HepG2 (cell line): ENCODE results near the gene LIPC. TPM values are rescaled to one million over a fixed set of nuclear protein-coding genes. Genes with fewer than 3 reads are reported as not detected.
A peak's percentile ranks its signal among the peaks of the same experiment; 100 is the strongest.

Source experiments
- AHR ChIP-seq: IDR thresholded peaks from 2 replicates; pipeline ENCODE4 v1.6.1; 2018; ENCODE audit warnings: missing genetic modification reagents, missing compliant biosample characterization
- ARID3A ChIP-seq: IDR thresholded peaks from 2 replicates; pipeline ENCODE4 v1.6.1; 2012; ENCODE audit warnings: low read depth, low read length, improper control_type of control experiment
- CEBPZ ChIP-seq: IDR thresholded peaks from 2 replicates; pipeline ENCODE4 v1.6.1; 2012; ENCODE audit warnings: low read length, improper control_type of control experiment
- FOXA1 ChIP-seq, 2 experiments: fragments of 450-650 bp in 1 of 2; sonication (generic) in 1 of 2; formaldehyde crosslinking in 1 of 2; IDR thresholded peaks; 2 replicates each; pipeline versions ENCODE4 v1.4.0 to v1.6.1; 2016 to 2020; ENCODE audit warnings: missing genetic modification reagents in 1 of 2
- HDAC1 ChIP-seq: sonication (generic); formaldehyde crosslinking; IDR thresholded peaks from 2 replicates; pipeline ENCODE4 v1.5.1; 2020; ENCODE audit warnings: mild to moderate bottlenecking, missing genetic modification reagents
- KAT2B ChIP-seq: fragments of 150-350 bp; IDR thresholded peaks from 2 replicates; pipeline ENCODE4 v1.6.1; 2014; ENCODE audit warnings: low read depth, low read length, borderline replicate concordance
- KDM6A ChIP-seq: IDR thresholded peaks from 2 replicates; pipeline ENCODE4 v1.6.1; 2016; ENCODE audit warnings: low read depth
- KLF13 ChIP-seq: sonication (generic); formaldehyde crosslinking; IDR thresholded peaks from 2 replicates; pipeline ENCODE4 v1.4.0; 2020; ENCODE audit warnings: mild to moderate bottlenecking, missing genetic modification reagents
- MTERF4 ChIP-seq: sonication (generic); formaldehyde crosslinking; IDR thresholded peaks from 2 replicates; pipeline ENCODE4 v1.8.0; 2023; ENCODE audit warnings: mild to moderate bottlenecking, missing genetic modification reagents
- RCOR2 ChIP-seq: IDR thresholded peaks from 2 replicates; pipeline ENCODE4 v1.6.1; 2016; ENCODE audit warnings: missing biosample characterization, missing genetic modification reagents
- SIX1 ChIP-seq: sonication (generic); formaldehyde crosslinking; IDR thresholded peaks from 2 replicates; pipeline ENCODE4 v1.4.0; 2020; ENCODE audit warnings: missing genetic modification reagents, borderline replicate concordance
- SNRNP70 ChIP-seq: fragments of 200-400 bp; formaldehyde crosslinking; IDR thresholded peaks from 2 replicates; pipeline ENCODE4 v1.6.1; 2017; ENCODE audit warnings: mild to moderate bottlenecking, low read depth, low read length, moderate library complexity
- TFAP4 ChIP-seq: sonication (generic); IDR thresholded peaks from 2 replicates; pipeline ENCODE4 v1.6.1; 2016; ENCODE audit warnings: low read depth, borderline replicate concordance
- TSC22D2 ChIP-seq: sonication (generic); formaldehyde crosslinking; IDR thresholded peaks from 2 replicates; pipeline ENCODE4 v1.5.1; 2020; ENCODE audit warnings: missing genetic modification reagents, mild to moderate bottlenecking, borderline replicate concordance
- ZBTB21 ChIP-seq: sonication (generic); formaldehyde crosslinking; IDR thresholded peaks from 2 replicates; pipeline ENCODE4 v1.4.0; 2020; ENCODE audit warnings: missing genetic modification reagents
- ZGPAT ChIP-seq: IDR thresholded peaks from 2 replicates; pipeline ENCODE4 v1.6.1; 2016; ENCODE audit warnings: mild to moderate bottlenecking
- ZNF230 ChIP-seq: sonication (generic); formaldehyde crosslinking; IDR thresholded peaks from 2 replicates; pipeline ENCODE4 v1.4.0; 2020; ENCODE audit warnings: mild to moderate bottlenecking, missing genetic modification reagents
- ZNF282 ChIP-seq: fragments of 450-650 bp; IDR thresholded peaks from 2 replicates; pipeline ENCODE4 v1.6.1; 2018; ENCODE audit not compliant: partially characterized antibody
- ZNF34 ChIP-seq: sonication (generic); formaldehyde crosslinking; IDR thresholded peaks from 2 replicates; pipeline ENCODE4 v1.4.0; 2020; ENCODE audit warnings: mild to moderate bottlenecking, missing genetic modification reagents, borderline replicate concordance
- ZNF737 ChIP-seq: sonication (generic); formaldehyde crosslinking; IDR thresholded peaks from 2 replicates; pipeline ENCODE4 v1.5.0; 2020; ENCODE audit warnings: missing genetic modification reagents, mild to moderate bottlenecking, borderline replicate concordance
- polyA plus RNA-seq, 8 experiments: library from polyadenylated mRNA; depleted of rRNA in 3 of 8; stranded (reverse) in 7 of 8; unstranded in 1 of 8; fragments of >200 nt; fragmentation: Illumina TruSeq in 4 of 8; extraction: Trizol in 4 of 8; gene quantifications; 2 replicates each; pipeline versions ENCODE4 v1.2.1 to v1.2.3, GENCODE V29; 2011 to 2016; ENCODE audit warnings: low read depth in 4 of 8, missing spikeins in 1 of 8, mixed read lengths in 1 of 8; ENCODE audit not compliant: insufficient read depth in 1 of 8
- total RNA-seq, 5 experiments: library from RNA; depleted of rRNA; stranded (reverse); fragments of >200 nt; fragmentation: Illumina TruSeq; extraction: Trizol; gene quantifications; 2 replicates each; pipeline ENCODE4 v1.2.3, GENCODE V29; 2016; ENCODE audit warnings: low read depth in 1 of 5

The LIPC gene
- total and polyA plus RNA-seq, 2 of the 13 experiments (the other 11 are each of a cell fraction or from before 2014, with no cell fraction given) = 26.0 to 38.0 TPM

- TF ChIP-seq CEBPZ (no peak), RCOR2 (CRISPR knock-in tag) (peak; percentile 69; the same call in 1 of the 2 replicates), TFAP4 (peak; percentile 91), SIX1 (CRISPR knock-in tag) (peak; percentile 68; the same call in 1 of the 2 replicates), ZBTB21 (CRISPR knock-in tag) (no peak), ZNF34 (CRISPR knock-in tag) (no peak), ZNF230 (no peak), ZNF282 (no peak), MTERF4 (CRISPR knock-in tag) (no peak), FOXA1 (IDR thresholded peaks at IDR 0.05) (no peak), FOXA1 (CRISPR knock-in tag; IDR thresholded peaks at IDR 0.05) (no peak), KAT2B (no peak), TSC22D2 (no peak), ARID3A (peak; percentile 31; the same call in 1 of the 2 replicates), HDAC1 (peak; percentile 50; the same call in 1 of the 2 replicates), KLF13 (no peak), ZNF737 (CRISPR knock-in tag) (no peak), KDM6A (CRISPR knock-in tag) (0 out of 2 replicates have a peak, but pooled peaks have one; percentile 10), AHR (CRISPR knock-in tag) (no peak), SNRNP70 (no peak), ZGPAT (CRISPR knock-in tag) (0 out of 2 replicates have a peak, but pooled peaks have one; percentile 28)
Observed at GRCh38 chr15:58469432-58470353, 37.9 kb downstream of the LIPC start (continued).
